Mesenchymal stem cell (in vitro differentiated cells and primary cell): ENCODE results near the gene INTS15.
"Not testable (repeated sequence)": the region's sequence is repeated elsewhere in the genome, so short reads cannot be mapped to it uniquely, and the experiment has no call there.

ENCODE experiments used
- DNase-seq: peaks from one replicate; pipeline ENCODE4 v3.0.0-alpha.2; 2013
- H2AFZ ChIP-seq: one replicate; pipeline ENCODE4 v1.6.1; 2013; ENCODE audit warnings: low read depth, mild to moderate bottlenecking, control low read depth, inconsistent platforms, low read length, moderate library complexity
- H2AK5ac ChIP-seq: 2 replicates; pipeline ENCODE4 v1.6.1; 2013; ENCODE audit warnings: low read length, moderate library complexity, mild to moderate bottlenecking, inconsistent platforms; ENCODE audit not compliant: severe bottlenecking
- H2BK120ac ChIP-seq: one replicate; pipeline ENCODE4 v1.6.1; 2013; ENCODE audit warnings: low read depth, mild to moderate bottlenecking, inconsistent platforms, low read length, moderate library complexity
- H2BK12ac ChIP-seq, 2 experiments: one replicate each; pipeline ENCODE4 v1.6.1; 2013; ENCODE audit warnings: inconsistent platforms in 2 of 2, low read length in 2 of 2, mild to moderate bottlenecking in 2 of 2, moderate library complexity in 2 of 2, control low read depth in 1 of 2
- H2BK15ac ChIP-seq: one replicate; pipeline ENCODE4 v1.6.1; 2013; ENCODE audit warnings: mild to moderate bottlenecking, low read depth, inconsistent platforms; ENCODE audit not compliant: poor library complexity, severe bottlenecking
- H2BK5ac ChIP-seq: 2 replicates; pipeline ENCODE4 v1.6.1; 2013; ENCODE audit warnings: low read depth, mild to moderate bottlenecking, low read length, control low read depth, inconsistent platforms; ENCODE audit not compliant: poor library complexity, severe bottlenecking
- H3K14ac ChIP-seq, 2 experiments: one replicate each; pipeline ENCODE4 v1.6.1; 2013; ENCODE audit warnings: inconsistent platforms in 2 of 2, low read length in 2 of 2, control low read depth in 1 of 2, mild to moderate bottlenecking in 1 of 2, moderate library complexity in 1 of 2
- H3K18ac ChIP-seq, 2 experiments: one replicate each; pipeline ENCODE4 v1.6.1; 2013; ENCODE audit warnings: inconsistent platforms in 2 of 2, low read length in 2 of 2, control low read depth in 1 of 2, low read depth in 1 of 2, mild to moderate bottlenecking in 1 of 2
- H3K23ac ChIP-seq, 2 experiments: one replicate each; pipeline ENCODE4 v1.6.1; 2013; ENCODE audit warnings: inconsistent platforms in 2 of 2, low read length in 2 of 2, mild to moderate bottlenecking in 2 of 2, moderate library complexity in 2 of 2, control low read depth in 1 of 2
- H3K27ac ChIP-seq: 2 replicates; pipeline ENCODE4 v1.5.1; 2013; ENCODE audit warnings: mild to moderate bottlenecking, moderate library complexity, low read length, control low read depth, inconsistent platforms; ENCODE audit not compliant: poor library complexity, severe bottlenecking
- H3K27me3 ChIP-seq, 2 experiments: 2 replicates each; pipeline versions ENCODE4 v1.6.1 to v1.7.0; 2013; ENCODE audit warnings: low read length in 2 of 2, mild to moderate bottlenecking in 2 of 2, moderate library complexity in 2 of 2, control low read depth in 1 of 2, inconsistent platforms in 1 of 2; ENCODE audit not compliant: control insufficient read depth in 1 of 2, insufficient read depth in 1 of 2
- H3K36me3 ChIP-seq, 2 experiments: 2 replicates each; pipeline versions ENCODE4 v1.6.1 to v1.7.0; 2013; ENCODE audit warnings: low read length in 2 of 2, control low read depth in 1 of 2, inconsistent platforms in 1 of 2, low read depth in 1 of 2, mild to moderate bottlenecking in 1 of 2; ENCODE audit not compliant: insufficient read depth in 2 of 2, control insufficient read depth in 1 of 2
- H3K4ac ChIP-seq, 2 experiments: one replicate each; pipeline ENCODE4 v1.6.1; 2013; ENCODE audit warnings: inconsistent platforms in 2 of 2, low read length in 2 of 2, mild to moderate bottlenecking in 2 of 2, moderate library complexity in 2 of 2, control low read depth in 1 of 2, low read depth in 1 of 2
- H3K4me1 ChIP-seq: 2 replicates; pipeline ENCODE4 v1.6.1; 2013; ENCODE audit warnings: low read depth, low read length, control low read depth; ENCODE audit not compliant: control insufficient read depth, insufficient read depth
- H3K4me2 ChIP-seq: 2 replicates; pipeline ENCODE4 v1.6.1; 2013; ENCODE audit warnings: low read length, mild to moderate bottlenecking, inconsistent platforms; ENCODE audit not compliant: poor library complexity, severe bottlenecking
- H3K4me3 ChIP-seq, 2 experiments: 2 replicates each; pipeline versions ENCODE4 v1.5.1 to v1.7.0; 2013; ENCODE audit warnings: low read length in 2 of 2, mild to moderate bottlenecking in 2 of 2, control low read depth in 1 of 2, low read depth in 1 of 2; ENCODE audit not compliant: insufficient read depth in 1 of 2
- H3K79me1 ChIP-seq: replicated peaks from 2 replicates; pipeline ENCODE4 v1.6.1; 2013; ENCODE audit warnings: mild to moderate bottlenecking, control low read depth, low read length, inconsistent platforms; ENCODE audit not compliant: poor library complexity, severe bottlenecking
- H3K9ac ChIP-seq: 2 replicates; pipeline ENCODE4 v1.7.0; 2013; ENCODE audit warnings: mild to moderate bottlenecking, low read length, moderate library complexity
- H3K9me3 ChIP-seq: 2 replicates; pipeline ENCODE4 v1.7.0; 2013; ENCODE audit warnings: mild to moderate bottlenecking, low read length; ENCODE audit not compliant: control insufficient read depth
- H4K8ac ChIP-seq: one replicate; pipeline ENCODE4 v1.6.1; 2013; ENCODE audit warnings: inconsistent platforms, mild to moderate bottlenecking, low read length, moderate library complexity
- H4K91ac ChIP-seq: one replicate; pipeline ENCODE4 v1.6.1; 2013; ENCODE audit warnings: mild to moderate bottlenecking, low read length, inconsistent platforms
- WGBS: methylation state at CpG from one replicate; pipeline ENCODE4 v1.1.7; 2013; ENCODE audit warnings: mixed read lengths; 5-methylcytosine and 5-hydroxymethylcytosine counted together

Gene INTS15

GRCh38 chr7:6579446-6579845 is 10.4 kb upstream of the INTS15 start:
- 96% methylated on average over 4 of the region's 4 CpGs for WGBS

GRCh38 chr7:6585746-6586432 is 3.9 kb upstream of the INTS15 start:
- H3K9ac ChIP-seq, H3K4me3 ChIP-seq, H2BK12ac ChIP-seq, H3K18ac ChIP-seq, H2AFZ ChIP-seq, H3K14ac ChIP-seq, H3K27ac ChIP-seq, H2AK5ac ChIP-seq, H3K23ac ChIP-seq, H2BK15ac ChIP-seq, H3K4me1 ChIP-seq, H3K4ac ChIP-seq, H2BK120ac ChIP-seq, H3K27me3 ChIP-seq, H4K8ac ChIP-seq, H2BK5ac ChIP-seq, H3K4me2 ChIP-seq, H4K91ac ChIP-seq, DNase-seq, H3K9me3 ChIP-seq, H3K79me1 ChIP-seq: not testable (repeated sequence)
- WGBS = 94% methylated on average over 8 of the region's 8 CpGs
- peaks cover 44 to 70% of the 10 kb centered on the region in 2 experiments for H3K36me3 ChIP-seq

More at GRCh38 chr7:6579446-6579845, 10.4 kb upstream of the INTS15 start:
- no peak overlapping the region for H2AFZ ChIP-seq
- H3K18ac ChIP-seq = no peak overlapping the region
- peaks cover 22 to 43% of the 10 kb centered on the region in 2 experiments for H3K36me3 ChIP-seq
- no peak overlapping the region for H4K91ac ChIP-seq
- H3K14ac ChIP-seq = no peak overlapping the region
- H3K27me3 ChIP-seq = no peaks in the 10 kb centered on the region
- peaks cover 12% of the 10 kb centered on the region for H3K4me1 ChIP-seq
- no peak overlapping the region for H3K4me3 ChIP-seq
- no peak overlapping the region for H2BK5ac ChIP-seq
- peaks cover 9% of the 10 kb centered on the region for H3K79me1 ChIP-seq
- no peak overlapping the region for H3K27ac ChIP-seq
- H3K9ac ChIP-seq = no peak overlapping the region
- DNase-seq = peak; percentile 26
- no peak overlapping the region for H3K4ac ChIP-seq
- no peak overlapping the region for H2BK120ac ChIP-seq
- H2BK12ac ChIP-seq = no peak overlapping the region
- no peak overlapping the region for H3K4me2 ChIP-seq
- H3K9me3 ChIP-seq = no peaks in the 10 kb centered on the region
- H3K23ac ChIP-seq = no peak overlapping the region
- no peak overlapping the region for H2AK5ac ChIP-seq
- H4K8ac ChIP-seq = no peak overlapping the region
- H2BK15ac ChIP-seq = no peak overlapping the region

GRCh38 chr7:6588566-6588965 is 1.3 kb upstream of the INTS15 start:
- Histone ChIP-seq H2BK120ac (no peak overlapping the region), H3K4me1 (peaks cover 8% of the 10 kb centered on the region), H2AFZ (no peak overlapping the region), H3K27me3 (no peaks in the 10 kb centered on the region), H3K4ac (no peak overlapping the region), H4K91ac (no peak overlapping the region), H3K9ac (no peak overlapping the region), H3K23ac (no peak overlapping the region), H2BK15ac (no peak overlapping the region), H2BK5ac (no peak overlapping the region), H3K4me3 (no peak overlapping the region), H2BK12ac (no peak overlapping the region), H3K79me1 (peaks cover 16% of the 10 kb centered on the region), H3K27ac (no peak overlapping the region), H2AK5ac (no peak overlapping the region), H3K4me2 (no peak overlapping the region), H3K18ac (no peak overlapping the region), H4K8ac (no peak overlapping the region), H3K14ac (no peak overlapping the region), H3K9me3 (no peaks in the 10 kb centered on the region), H3K36me3 (peaks cover 46 to 52% of the 10 kb centered on the region in 2 experiments)
- WGBS = 89% methylated on average over 8 of the region's 9 CpGs
- DNase-seq = no peak

GRCh38 chr7:6589151-6589828 is 531 bp upstream of the INTS15 start:
- Histone ChIP-seq H3K4ac (no peak overlapping the region), H3K4me3 (peak overlapping the region; percentile 70 to 96)
- WGBS = 52% methylated on average over 18 of the region's 22 CpGs

More at GRCh38 chr7:6589151-6589828, 531 bp upstream of the INTS15 start:
- Histone ChIP-seq H3K36me3 (peaks cover 51 to 52% of the 10 kb centered on the region in 2 experiments), H2BK120ac (no peak overlapping the region), H3K9ac (peak overlapping the region; percentile 60), H2BK5ac (no peak overlapping the region), H3K18ac (no peak overlapping the region), H3K27me3 (no peaks in the 10 kb centered on the region), H3K4me2 (peak overlapping the region; percentile 97), H3K23ac (no peak overlapping the region), H4K91ac (no peak overlapping the region), H2AFZ (peak overlapping the region; percentile 65), H3K9me3 (no peaks in the 10 kb centered on the region), H3K14ac (no peak overlapping the region), H3K4me1 (peaks cover 8% of the 10 kb centered on the region), H3K27ac (no peak overlapping the region), H4K8ac (peak overlapping the region; percentile 45), H2AK5ac (no peak overlapping the region), H2BK15ac (no peak overlapping the region), H2BK12ac (no peak overlapping the region), H3K79me1 (peaks cover 19% of the 10 kb centered on the region)
- DNase-seq = no peak
